Stimulated activated CD4-positive, alpha-beta T cell treated with anti-CD3 and anti-CD28 coated beads, Interleukin-12 subunit alpha, Interleukin-12 subunit beta, amount 100 ng/mL, for 24 hours (primary cell): ENCODE results near the gene B3GALT5.
"Not testable (repeated sequence)": the region's sequence is repeated elsewhere in the genome, so short reads cannot be mapped to it uniquely, and the experiment has no call there.

Experiments
- DNase-seq, 2 experiments: peaks; one replicate each; pipeline ENCODE4 v3.0.0-alpha.2; 2020; ENCODE audit warnings: low read depth in 2 of 2

Gene B3GALT5

DNA sequence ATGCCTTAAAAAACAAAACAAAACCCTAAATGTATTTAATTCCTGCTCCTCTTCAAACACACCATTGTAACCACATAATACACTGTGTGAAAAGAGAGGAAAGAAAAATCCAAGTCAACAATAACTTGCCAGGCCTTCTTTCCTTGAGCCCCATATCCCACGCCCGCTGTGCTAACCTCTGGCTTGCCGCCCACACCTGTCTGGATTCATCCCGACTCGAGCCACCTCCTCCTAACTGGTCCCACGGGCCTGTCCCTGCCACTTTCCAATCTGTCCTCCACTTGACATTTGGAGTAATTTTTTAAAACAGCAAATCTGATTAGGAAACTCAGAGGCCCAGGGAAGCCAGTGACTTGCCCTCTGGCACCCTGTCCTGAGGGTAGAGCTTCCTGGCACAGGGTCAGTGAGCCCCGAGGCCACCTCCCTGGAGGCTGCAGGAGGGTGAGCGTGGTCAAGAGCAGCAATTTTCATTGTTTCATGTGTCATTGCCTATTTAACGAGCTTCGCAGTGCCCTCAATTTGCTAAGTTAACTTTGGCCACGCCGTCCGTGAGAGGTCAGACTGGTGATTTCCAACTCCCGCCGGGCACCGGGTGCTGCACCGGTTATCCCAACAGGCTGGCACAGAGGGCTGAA, 54.1 kb downstream of the B3GALT5 start:
- no peak for DNase-seq

GRCh38 chr21:39667353-39667891, 54.7 kb downstream of the B3GALT5 start:
- no peak for DNase-seq

DNA sequence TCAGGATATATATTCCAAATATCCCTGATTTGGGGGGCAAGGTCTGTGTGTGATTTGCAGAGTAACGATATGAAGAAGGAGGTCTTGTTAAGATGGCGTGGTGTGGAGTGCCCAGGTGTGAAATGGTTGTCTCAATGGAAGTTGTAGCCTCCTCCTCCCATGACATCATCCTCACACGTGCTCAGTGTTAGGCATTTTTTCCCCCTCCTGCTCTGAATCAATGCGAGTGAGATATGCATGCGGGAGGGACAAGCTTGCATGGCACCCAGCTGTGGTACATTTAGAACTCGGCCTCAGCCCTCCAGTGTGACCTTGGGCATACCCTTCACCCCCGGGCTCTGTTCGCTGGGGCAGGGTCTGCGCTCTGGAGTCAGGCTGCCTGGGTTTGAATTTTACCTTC, 55.6 kb downstream of the B3GALT5 start:
- DNase-seq = no peak

GRCh38 chr21:39669485-39669884, 56.7 kb downstream of the B3GALT5 start:
- DNase-seq = no peak

DNA sequence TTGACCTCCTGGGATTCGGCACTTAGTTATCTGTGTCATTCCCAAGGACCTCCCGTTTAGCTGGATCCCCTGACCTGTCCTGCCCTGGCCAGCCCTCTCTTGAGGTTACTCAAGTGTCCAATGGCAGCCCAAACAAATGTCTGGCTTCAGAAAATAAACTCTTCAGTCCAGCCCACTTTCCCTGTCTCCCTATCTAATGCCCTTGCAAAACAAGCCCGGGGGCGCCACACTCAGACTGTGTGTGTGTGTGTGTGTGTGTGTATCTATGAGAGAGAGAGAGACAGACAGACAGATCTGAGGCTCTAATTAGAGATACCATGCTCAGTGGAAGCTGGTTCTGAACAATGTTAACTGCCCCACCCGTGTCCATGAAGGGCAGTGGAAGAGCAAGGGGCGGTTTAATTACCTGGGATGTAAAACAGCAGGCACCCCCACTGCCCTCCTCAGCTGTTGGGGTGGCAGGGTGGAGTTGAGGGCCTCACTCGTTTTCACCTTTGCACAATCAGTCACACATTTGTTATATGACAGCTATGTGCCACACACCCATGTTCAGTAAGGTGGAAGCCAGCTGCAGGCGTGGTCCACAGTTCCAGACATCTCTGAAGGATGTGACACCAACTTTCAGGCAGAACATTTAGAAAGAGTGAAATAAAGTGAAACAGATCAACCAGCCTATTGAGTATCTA, 57.4 kb downstream of the B3GALT5 start:
- DNase-seq = no peak

DNA sequence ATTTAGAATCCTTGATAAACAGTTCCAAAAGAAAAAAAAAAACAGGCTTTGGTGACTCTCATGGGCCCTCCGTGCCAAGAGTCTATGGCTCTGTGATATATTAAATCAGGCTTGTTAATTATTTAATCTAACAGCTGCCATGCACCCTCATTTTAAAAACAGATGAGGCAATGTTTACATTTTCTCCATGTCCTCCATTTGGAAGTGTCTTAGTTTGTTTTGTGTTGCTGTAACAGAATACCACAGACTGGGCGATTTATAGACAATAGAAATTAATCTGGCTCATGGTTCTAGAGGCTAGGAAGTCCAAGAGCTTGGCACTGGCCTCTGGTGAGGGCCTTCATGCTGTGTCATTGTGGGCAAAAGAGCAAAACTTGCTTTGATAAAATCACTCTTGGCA, 58.0 kb downstream of the B3GALT5 start:
- no peak for DNase-seq

GRCh38 chr21:39671986-39672385, 59.2 kb downstream of the B3GALT5 start:
- no peak for DNase-seq

DNA sequence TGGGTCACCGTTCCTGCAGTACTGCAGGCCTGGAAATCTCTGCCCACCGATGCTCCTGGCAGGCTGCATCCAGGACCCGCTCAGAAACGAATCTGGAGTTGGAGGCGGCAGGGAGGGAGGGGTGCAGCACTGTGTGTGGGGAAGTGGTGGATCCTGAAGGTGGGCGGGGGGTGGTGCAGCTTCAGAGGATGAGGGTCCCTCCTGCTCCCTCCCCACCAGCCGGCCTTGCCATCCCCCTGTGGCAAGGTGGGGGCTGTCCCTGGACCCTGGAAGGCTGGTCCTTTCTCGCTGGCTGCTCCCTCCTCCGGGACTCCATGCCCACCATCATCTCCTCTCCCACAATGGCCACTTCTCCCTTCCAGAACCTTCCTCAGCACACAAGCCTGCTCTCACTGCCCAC, 60.4 kb downstream of the B3GALT5 start:
- DNase-seq = no peak

DNA sequence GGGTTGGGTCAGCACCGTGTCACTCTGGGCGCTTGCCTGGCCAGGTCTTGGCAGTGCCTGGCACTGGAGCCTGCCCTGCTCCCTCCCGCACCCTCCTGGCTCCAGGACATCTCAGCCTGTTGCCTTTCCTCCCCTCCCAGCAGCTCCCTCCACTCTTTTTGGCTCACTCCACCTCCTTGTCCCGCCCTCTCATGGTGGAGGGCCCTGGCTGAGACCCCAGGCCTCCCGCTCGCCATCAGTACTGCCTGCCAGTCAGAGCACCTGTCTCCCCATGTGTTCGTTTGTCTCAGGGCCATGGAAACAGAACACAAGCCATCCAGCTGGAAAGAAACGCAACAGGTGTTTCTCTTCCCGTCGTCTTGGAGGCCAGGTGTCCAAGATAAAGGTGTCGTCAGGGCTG, 61.0 kb downstream of the B3GALT5 start:
- DNase-seq = no peak

DNA sequence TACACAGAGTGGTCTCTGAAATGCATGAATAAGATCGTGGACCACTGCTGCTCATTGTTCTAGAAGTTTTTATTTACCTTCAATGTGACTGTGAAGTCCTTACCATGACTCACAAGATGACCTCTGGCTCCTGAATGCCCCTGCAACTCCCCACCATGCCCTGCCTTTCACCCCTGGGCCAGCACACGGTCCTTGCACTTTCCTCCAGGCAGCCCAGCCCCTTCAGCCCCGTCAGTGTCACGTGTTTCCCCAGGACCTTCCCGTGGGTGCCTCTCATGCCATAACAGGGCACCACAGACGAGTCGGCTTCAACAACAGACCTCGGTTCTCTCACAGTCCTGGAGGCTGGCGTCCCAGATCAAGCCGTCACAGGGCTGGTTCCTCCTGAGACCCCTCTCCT, 62.1 kb downstream of the B3GALT5 start:
- DNase-seq = no peak

DNA sequence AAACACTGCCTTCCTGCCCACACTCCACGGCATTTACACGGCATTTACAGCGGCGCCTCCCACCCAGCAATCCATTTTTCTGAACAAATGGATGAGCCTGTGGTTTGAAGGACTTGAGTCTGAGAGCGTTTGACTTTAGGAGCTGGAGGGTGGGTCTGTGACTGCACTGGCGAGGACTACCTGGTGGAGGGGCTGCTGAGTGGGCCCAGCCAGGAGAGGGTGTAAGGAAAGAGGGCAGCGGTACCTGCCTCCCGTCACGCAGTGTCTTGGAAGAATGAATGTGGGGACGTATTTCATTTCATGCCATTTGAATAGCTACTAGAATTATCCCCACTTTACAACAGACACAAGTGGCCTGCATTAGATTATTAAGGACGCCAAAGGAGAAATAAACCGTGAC, 62.9 kb downstream of the B3GALT5 start:
- no peak for DNase-seq

DNA sequence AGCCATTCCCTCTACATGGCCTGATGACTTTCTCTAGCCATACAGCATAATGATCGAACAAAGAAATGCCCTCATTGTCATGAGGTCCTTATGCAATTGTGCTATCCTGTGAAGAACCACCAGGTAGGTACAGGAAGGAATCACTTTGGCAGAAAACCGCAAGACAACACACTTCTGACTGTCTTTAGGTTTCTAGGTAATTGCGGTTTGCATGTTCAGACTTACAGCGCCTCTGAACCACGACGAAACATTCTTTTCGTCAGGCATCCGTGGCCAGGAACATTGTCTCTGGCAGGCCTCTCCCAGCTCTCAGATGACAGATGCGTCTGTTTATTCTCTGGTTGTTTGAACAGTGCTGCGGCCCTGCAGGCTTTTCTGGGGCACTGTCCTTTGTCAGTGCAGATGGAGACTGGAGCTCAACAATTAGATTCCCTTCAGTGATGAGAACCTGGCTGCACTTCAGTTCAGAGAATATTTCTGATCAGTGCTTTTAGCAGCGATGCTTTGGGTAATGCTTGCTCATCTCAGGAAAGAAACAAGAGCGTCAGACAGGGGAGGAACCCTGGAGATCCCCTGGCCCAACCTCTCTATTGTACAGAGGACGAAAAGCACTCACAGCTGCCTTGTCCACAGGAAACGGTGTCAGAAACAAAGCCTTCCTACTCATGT, 63.4 kb downstream of the B3GALT5 start:
- no peak for DNase-seq

DNA sequence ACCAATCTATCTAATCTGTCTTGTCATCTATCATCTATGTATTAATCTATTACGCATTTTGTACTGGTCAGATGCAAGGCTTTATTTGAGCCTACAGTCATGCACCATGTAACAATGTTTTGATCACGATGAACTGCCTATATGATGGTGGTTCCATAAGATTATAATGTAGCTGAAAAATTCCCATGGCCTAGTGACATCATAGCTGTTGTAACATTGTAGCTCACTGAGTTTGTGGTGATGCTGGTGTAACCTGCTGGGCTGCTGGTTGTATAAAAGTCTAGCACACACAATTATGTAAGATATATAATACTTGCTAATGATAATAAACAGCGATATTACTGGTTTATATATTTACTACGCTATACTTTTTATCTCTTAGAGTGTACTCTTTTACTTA, 67.5 kb downstream of the B3GALT5 start:
- no peak for DNase-seq

GRCh38 chr21:39681257-39681656, 68.5 kb downstream of the B3GALT5 start:
- no peak for DNase-seq

- DNase-seq = no peak
Observed at GRCh38 chr21:39681845-39682244, 69.1 kb downstream of the B3GALT5 start.

DNA sequence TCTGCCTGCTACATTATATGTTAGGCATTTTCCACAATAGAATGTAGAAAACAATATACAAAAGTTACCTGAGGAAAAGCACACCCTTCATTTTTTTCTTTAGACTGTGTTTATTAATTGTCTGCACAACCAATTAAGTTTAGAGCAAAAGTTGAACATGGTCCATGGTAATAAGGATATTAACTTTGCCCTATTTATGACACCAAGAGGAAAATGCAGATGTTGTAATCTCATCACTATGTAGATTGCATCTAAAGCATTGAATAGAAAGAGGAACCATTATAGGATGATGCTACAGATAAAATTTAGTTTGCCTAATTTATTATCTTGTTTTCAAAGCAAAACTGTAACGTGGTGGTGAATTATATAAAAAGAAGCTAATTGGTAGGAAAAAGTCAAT, 72.5 kb downstream of the B3GALT5 start:
- no peak for DNase-seq

GRCh38 chr21:39685991-39686390, 73.3 kb downstream of the B3GALT5 start:
- no peak for DNase-seq

GRCh38 chr21:39686646-39687468, 74.1 kb downstream of the B3GALT5 start:
- DNase-seq = no peak

- no peak for DNase-seq
Observed at GRCh38 chr21:39688010-39688409, 75.3 kb downstream of the B3GALT5 start.

DNA sequence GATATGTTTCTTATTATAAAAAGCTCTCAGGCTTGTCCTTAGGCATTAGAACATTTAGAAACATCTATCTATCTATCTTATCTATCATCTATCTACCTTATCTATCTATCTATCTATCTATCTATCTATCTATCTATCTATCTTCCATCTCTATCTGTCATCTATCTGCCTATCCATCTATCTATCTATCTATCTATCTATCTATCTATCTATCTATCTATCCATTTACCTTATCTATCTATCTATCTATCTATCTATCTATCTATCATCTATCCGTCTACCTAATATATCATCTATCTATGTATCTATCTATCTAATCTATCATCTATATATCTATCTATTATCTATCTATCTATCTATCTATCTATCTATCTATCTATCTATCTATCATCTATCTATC, 77.1 kb downstream of the B3GALT5 start:
- DNase-seq = not testable (repeated sequence)

GRCh38 chr21:39690454-39690853, 77.7 kb downstream of the B3GALT5 start:
- DNase-seq = no peak

GRCh38 chr21:39694750-39695149, 82.0 kb downstream of the B3GALT5 start:
- no peak for DNase-seq
